22Rv1 (cell line): Measurements from ENCODE around the gene IL19.

Source experiments
- ZFX ChIP-seq: fragments of 450-650 bp; IDR thresholded peaks from 2 replicates; pipeline ENCODE4 v1.6.1; 2017; ENCODE audit warnings: antibody characterized with exemption, borderline replicate concordance
- TF ChIP-seq, protein P1 (sequence below): fragments of 450-650 bp; IDR thresholded peaks from 2 replicates; pipeline ENCODE4 v1.5.1; 2017; ENCODE audit warnings: mild to moderate bottlenecking

DNA sequence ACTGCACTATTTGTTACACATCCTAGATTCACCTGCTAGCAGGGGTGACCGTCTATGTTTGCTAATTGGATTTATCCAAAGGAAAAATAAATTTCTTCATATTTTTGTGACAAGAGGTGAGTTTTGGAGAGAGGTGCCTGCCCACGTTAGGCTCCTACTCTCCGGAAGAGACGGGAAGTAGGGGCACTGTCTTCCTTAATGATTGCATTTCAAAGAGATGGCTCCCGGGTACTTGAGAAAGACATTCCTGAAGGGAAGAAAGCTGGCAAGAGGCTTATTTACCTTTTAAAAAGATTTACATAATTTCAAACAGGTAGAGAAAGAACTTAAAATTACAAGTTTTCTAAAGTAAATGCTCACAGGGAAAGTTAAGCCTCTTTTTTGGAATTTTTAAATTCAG lies 18.7 kb upstream of the IL19 start:
- TF ChIP-seq, protein P1, sequence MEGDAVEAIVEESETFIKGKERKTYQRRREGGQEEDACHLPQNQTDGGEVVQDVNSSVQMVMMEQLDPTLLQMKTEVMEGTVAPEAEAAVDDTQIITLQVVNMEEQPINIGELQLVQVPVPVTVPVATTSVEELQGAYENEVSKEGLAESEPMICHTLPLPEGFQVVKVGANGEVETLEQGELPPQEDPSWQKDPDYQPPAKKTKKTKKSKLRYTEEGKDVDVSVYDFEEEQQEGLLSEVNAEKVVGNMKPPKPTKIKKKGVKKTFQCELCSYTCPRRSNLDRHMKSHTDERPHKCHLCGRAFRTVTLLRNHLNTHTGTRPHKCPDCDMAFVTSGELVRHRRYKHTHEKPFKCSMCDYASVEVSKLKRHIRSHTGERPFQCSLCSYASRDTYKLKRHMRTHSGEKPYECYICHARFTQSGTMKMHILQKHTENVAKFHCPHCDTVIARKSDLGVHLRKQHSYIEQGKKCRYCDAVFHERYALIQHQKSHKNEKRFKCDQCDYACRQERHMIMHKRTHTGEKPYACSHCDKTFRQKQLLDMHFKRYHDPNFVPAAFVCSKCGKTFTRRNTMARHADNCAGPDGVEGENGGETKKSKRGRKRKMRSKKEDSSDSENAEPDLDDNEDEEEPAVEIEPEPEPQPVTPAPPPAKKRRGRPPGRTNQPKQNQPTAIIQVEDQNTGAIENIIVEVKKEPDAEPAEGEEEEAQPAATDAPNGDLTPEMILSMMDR = no peak
- no peak for TF ChIP-seq ZFX
